ENCODE results near the gene ARF4.
A peak's percentile ranks its signal among the peaks of the same experiment; 100 is the strongest.
"Not testable (repeated sequence)": the region's sequence is repeated elsewhere in the genome, so short reads cannot be mapped to it uniquely, and the experiment has no call there.

ARF4 gene

GRCh38 chr3:57597127-57597923 lies at the start of gene ARF4:
TSS of gene ARF4 (minus strand) at chr3:57597344. CDS start at chr3:57597140, 204 bp downstream.
- DNase-seq (ENCODE audit: low read depth) = peak; percentile 100

- peak; percentile 52 for DNase-seq (ENCODE audit: low read depth)
These were observed 49.6 kb upstream of the ARF4 start for GRCh38 chr3:57646723-57647122.

- no peak for DNase-seq (ENCODE audit: low read depth)
These were observed 47.6 kb upstream of the ARF4 start for GRCh38 chr3:57644740-57645139.

DNA sequence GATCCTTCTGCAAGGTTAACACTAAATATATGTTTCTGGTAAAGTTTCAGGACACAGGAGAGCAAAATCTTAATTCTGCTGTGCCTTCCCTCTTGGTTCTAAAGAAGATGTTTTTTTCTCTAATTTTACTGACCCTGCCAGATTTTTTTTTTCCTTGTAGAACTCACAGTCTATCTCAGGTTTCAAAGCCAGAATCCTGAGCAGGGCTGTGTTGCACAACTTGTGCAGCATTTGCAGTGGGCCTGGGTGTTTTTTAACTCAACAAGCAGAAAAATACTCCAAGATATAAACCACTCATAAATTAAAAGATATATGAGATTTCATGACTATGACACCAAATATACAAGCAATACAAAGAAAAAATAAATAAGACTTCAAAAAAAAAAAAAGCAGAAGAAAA lies 40.2 kb upstream of the ARF4 start:
- no peak for DNase-seq (ENCODE audit: low read depth)

- DNase-seq (ENCODE audit: low read depth) = not testable (repeated sequence)
These were observed 37.1 kb upstream of the ARF4 start for GRCh38 chr3:57634259-57634658.

- no peak for DNase-seq (ENCODE audit: low read depth)
These were observed 30.8 kb upstream of the ARF4 start for GRCh38 chr3:57627976-57628375.

GRCh38 chr3:57624801-57625200 lies 27.7 kb upstream of the ARF4 start:
- DNase-seq (ENCODE audit: low read depth) = no peak

DNA sequence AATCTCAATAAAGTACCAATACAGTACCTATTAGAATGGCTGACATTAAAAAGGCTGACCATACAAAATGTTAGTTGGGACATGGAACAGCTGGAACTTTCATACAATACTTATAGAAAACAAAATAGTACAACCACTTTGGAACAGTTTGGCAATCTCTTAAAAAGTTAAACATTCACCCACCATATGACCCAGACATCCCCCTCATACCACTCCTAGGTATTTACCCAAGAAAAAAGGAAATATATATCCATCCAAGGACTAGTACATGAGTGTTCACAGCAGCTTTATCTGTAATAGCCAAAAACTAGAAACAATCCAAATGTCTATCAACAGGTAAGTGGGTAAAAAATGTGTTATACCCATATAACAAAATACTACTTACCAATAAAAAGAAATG lies 25.2 kb upstream of the ARF4 start:
- DNase-seq (ENCODE audit: low read depth) = no peak

- no peak for DNase-seq (ENCODE audit: low read depth)
These were observed 20.6 kb upstream of the ARF4 start for GRCh38 chr3:57617739-57618138.

DNA sequence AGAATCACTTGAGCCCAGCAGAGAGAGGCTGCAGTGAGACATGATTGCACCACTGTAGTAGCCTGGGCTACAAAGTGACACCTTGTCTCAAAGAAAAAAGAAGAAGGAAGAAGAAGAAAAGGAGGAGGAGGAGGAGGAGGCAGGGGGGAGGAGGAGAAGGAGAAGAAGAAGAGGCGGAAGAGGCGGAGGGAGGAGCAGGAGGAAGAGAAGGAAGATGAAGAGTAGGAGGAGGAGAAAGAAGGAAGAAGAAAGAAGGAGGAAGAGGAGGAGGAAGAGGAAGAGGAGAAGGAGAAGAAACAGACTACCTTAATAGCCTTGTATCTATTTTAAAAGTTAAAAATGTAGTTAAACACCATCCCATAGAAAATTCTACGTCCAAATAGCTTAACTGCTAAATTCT lies 19.1 kb upstream of the ARF4 start:
- no peak for DNase-seq (ENCODE audit: low read depth)

DNA sequence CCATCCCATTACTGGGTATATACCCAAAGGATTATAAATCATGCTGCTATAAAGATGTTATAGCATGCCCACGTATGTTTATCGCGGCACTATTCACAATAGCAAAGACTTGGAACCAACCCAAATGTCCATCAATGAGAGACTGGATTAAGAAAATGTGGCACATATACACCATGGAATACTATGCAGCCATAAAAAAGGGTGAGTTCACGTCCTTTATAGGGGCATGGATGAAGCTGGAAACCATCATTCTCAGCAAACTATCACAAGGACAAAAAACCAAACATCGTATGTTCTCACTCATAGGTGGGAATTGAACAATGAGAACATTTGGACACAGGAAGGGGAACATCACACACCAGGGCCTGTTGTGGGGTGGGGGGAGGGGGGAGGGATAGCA lies 14.7 kb upstream of the ARF4 start:
- not testable (repeated sequence) for DNase-seq (ENCODE audit: low read depth)

DNA sequence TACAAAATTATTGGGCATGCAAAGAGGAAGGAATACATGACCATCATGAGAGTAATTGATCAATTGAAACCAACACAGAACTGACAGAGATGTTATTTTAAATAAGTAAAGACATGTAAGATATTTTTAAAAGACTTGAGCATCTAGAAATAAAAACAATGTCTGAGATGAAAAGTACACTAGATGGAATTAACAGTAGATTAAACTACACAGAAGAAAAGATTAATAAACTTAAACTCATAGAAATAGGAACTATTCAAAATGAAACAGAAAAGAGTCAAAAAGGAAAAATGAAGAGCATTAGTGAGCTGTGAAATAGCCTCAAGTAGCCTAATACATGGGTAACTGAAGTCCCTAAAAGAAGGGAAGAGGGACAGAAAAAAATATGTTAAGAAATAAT lies 8.5 kb upstream of the ARF4 start:
- no peak for DNase-seq (ENCODE audit: low read depth)

DNA sequence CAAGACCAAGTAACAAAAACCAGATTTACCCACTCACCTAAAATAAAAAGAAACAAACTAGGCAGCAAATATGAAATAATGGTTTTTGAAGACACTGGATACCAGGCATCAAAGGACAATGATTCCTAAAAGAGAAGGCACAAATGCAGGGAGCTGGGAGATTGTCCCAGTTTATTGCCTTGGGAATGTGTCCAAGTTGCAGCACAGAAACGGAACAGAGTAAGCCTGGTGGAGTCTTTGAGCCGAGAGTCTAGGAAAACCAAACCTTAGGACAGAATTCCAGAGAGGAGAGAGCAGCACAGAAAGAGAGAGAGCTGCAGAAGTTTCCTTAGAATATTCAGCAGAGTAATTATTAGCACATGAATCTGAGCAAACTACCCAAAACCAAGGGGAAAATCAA lies 7.8 kb upstream of the ARF4 start:
- peak; percentile 30 for DNase-seq (ENCODE audit: low read depth)

GRCh38 chr3:57600195-57600594 lies 3.1 kb upstream of the ARF4 start:
- no peak for DNase-seq (ENCODE audit: low read depth)

DNA sequence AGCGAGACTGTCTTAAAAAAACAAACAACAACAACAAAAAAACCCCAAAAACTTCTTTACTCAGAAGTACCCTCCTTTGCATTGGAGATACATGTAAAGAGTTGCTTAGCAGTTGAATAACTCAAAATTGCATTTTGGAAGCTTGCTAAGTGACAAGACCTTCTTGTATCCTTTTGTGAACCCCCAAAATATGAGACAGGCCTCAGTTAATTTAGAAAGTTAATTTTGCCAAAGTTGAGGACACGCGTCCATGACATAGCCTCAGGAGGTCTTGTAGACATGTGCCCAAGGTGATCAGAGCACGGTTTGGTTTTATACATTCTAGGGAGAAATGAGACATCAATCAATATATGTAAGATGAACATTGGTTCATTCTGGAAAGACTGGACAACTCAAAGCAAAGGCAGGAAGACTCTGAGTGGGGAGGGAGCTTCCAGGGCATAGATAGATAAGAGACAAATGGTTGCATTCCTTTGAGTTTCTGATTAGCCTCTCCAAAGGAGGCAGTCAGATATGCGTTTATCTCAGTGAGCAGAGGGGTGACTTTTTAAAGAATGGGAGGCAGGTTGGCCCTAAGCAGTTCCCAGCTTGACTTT lies 1.7 kb upstream of the ARF4 start:
- DNase-seq (ENCODE audit: low read depth) = no peak

- DNase-seq (ENCODE audit: low read depth) = peak; percentile 98
These were observed 533 bp downstream of the ARF4 start for GRCh38 chr3:57596495-57597126.

- DNase-seq (ENCODE audit: low read depth) = no peak
These were observed 2.6 kb downstream of the ARF4 start for GRCh38 chr3:57594576-57594975.

DNA sequence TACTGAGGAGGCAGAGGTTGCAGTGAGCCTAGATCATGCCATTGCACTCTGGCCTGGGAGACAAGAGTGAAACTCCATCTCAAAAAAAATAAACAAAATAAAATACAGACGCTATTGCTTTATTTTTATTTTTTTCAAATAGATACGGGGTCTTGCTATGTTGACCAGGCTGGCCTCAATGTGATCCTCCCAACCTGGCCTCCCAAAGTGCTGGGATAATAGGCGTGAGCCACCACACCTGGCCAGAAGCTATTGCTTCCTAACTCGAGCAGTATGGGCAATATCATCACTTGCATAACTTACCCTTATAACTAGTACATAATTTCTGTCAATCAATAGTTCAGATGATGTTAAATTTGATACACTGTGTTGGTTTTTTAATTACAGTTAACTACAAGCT lies 3.0 kb downstream of the ARF4 start:
- no peak for DNase-seq (ENCODE audit: low read depth)

DNA sequence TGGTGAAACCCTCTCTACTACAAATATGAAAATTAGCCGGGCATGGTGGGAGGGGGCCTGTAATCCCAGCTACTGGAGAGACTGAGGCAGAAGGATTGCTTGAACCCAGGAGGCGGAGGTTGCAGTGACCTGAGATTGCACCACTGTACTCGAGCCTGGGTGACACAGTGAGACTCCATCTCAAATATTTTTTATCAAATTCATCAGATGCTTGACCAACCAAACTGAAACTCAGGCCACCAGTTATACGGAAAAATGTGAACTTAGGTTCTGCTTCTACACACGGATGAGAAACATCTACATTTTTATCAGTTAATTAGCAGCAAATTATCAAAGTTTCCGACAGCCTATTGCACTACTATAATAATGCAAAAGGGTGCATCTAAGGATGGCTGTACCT lies 4.8 kb downstream of the ARF4 start:
- no peak for DNase-seq (ENCODE audit: low read depth)

- no peak for DNase-seq (ENCODE audit: low read depth)
These were observed 9.2 kb downstream of the ARF4 start for GRCh38 chr3:57587905-57588304.

- no peak for DNase-seq (ENCODE audit: low read depth)
These were observed 10.4 kb downstream of the ARF4 start for GRCh38 chr3:57586778-57587177.

DNA sequence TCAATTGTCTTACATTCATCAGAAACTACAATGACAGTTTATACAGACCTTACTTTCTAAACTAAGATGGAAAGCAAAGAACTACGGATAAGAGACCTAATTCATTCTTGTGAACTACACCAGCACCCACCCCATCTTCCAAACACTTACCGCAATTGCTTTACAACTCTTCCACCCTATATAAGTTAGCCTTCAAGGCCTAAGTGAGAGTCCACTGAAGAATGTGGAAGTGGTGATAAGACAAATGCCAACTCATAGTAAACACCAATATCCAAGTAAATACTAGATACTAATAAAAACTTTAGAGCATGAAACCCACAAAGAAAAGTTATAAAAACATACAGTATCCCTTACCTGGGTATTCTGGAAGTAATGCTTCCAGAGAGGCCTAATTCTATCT lies 13.6 kb downstream of the ARF4 start:
- DNase-seq (ENCODE audit: low read depth) = no peak

- DNase-seq (ENCODE audit: low read depth) = peak; percentile 24
These were observed 14.5 kb downstream of the ARF4 start for GRCh38 chr3:57582474-57583168.

Measured in EH (cell line).